Measurements from ENCODE around the gene NDRG3.

Gene NDRG3

GRCh38 chr20:36663031-36663430, 82.9 kb downstream of the NDRG3 start:
- Histone ChIP-seq H3K79me1 (ENCODE audit: low read length) (no peaks in the 10 kb centered on the region), H3K79me2 (ENCODE audit: control insufficient read depth, insufficient read depth, low read length) (no peaks in the 10 kb centered on the region), H3K4me3 (ENCODE audit: low read length) (no peak overlapping the region), H3K4ac (ENCODE audit: low read depth, low read length) (no peak overlapping the region), H3K4me2 (ENCODE audit: low read length) (no peak overlapping the region), H2BK120ac (ENCODE audit: low read depth, low read length) (no peak overlapping the region), H2BK15ac (replicated peaks; ENCODE audit: low read depth) (no peak overlapping the region), H3K56ac (ENCODE audit: low read length) (no peak overlapping the region), H3K27ac (ENCODE audit: low read depth, low read length) (no peak overlapping the region), H2AK5ac (ENCODE audit: low read length) (no peak overlapping the region), H4K8ac (ENCODE audit: low read depth, low read length) (no peak overlapping the region), H3K4me1 (ENCODE audit: control insufficient read depth, low read depth, low read length) (no peaks in the 10 kb centered on the region), H3K9ac (ENCODE audit: low read length) (no peak overlapping the region), H3K27me3 (ENCODE audit: insufficient read depth, low read length, poor library complexity) (no peaks in the 10 kb centered on the region), H2BK5ac (ENCODE audit: low read length) (no peak overlapping the region), H4K5ac (ENCODE audit: low read length) (no peak overlapping the region), H3K18ac (ENCODE audit: low read length) (no peak overlapping the region), H3K23ac (ENCODE audit: low read length) (no peak overlapping the region), H3K36me3 (ENCODE audit: control insufficient read depth, insufficient read depth, low read length) (no peaks in the 10 kb centered on the region)
- WGBS (ENCODE audit: extremely low coverage, insufficient coverage, low lambda C conversion rate), result no CpG with 5 or more reads among the region's 2 CpGs
- DNase-seq, result no peak

- WGBS (ENCODE audit: extremely low coverage, insufficient coverage, low lambda C conversion rate), result no CpG with 5 or more reads among the region's 3 CpGs
- Histone ChIP-seq H3K4me1 (ENCODE audit: control insufficient read depth, low read depth, low read length) (no peaks in the 10 kb centered on the region), H3K79me2 (ENCODE audit: control insufficient read depth, insufficient read depth, low read length) (no peaks in the 10 kb centered on the region), H3K18ac (ENCODE audit: low read length) (no peak overlapping the region), H3K4me3 (ENCODE audit: low read length) (no peak overlapping the region), H4K8ac (ENCODE audit: low read depth, low read length) (no peak overlapping the region), H3K79me1 (ENCODE audit: low read length) (no peaks in the 10 kb centered on the region), H3K9ac (ENCODE audit: low read length) (no peak overlapping the region), H3K4ac (ENCODE audit: low read depth, low read length) (no peak overlapping the region), H3K4me2 (ENCODE audit: low read length) (no peak overlapping the region), H2BK120ac (ENCODE audit: low read depth, low read length) (no peak overlapping the region), H3K56ac (ENCODE audit: low read length) (no peak overlapping the region), H3K27ac (ENCODE audit: low read depth, low read length) (no peak overlapping the region), H3K23ac (ENCODE audit: low read length) (no peak overlapping the region), H2AK5ac (ENCODE audit: low read length) (no peak overlapping the region), H3K27me3 (ENCODE audit: insufficient read depth, low read length, poor library complexity) (no peaks in the 10 kb centered on the region), H3K36me3 (ENCODE audit: control insufficient read depth, insufficient read depth, low read length) (no peaks in the 10 kb centered on the region), H2BK5ac (ENCODE audit: low read length) (no peak overlapping the region), H2BK15ac (replicated peaks; ENCODE audit: low read depth) (no peak overlapping the region), H4K5ac (ENCODE audit: low read length) (no peak overlapping the region)
- no peak for DNase-seq
Observed at GRCh38 chr20:36658300-36658699, 87.6 kb downstream of the NDRG3 start.

GRCh38 chr20:36656733-36657132, 89.2 kb downstream of the NDRG3 start:
- Histone ChIP-seq H3K4me3 (ENCODE audit: low read length) (no peak overlapping the region), H3K27ac (ENCODE audit: low read depth, low read length) (no peak overlapping the region), H3K23ac (ENCODE audit: low read length) (no peak overlapping the region), H2AK5ac (ENCODE audit: low read length) (no peak overlapping the region), H3K79me2 (ENCODE audit: control insufficient read depth, insufficient read depth, low read length) (no peaks in the 10 kb centered on the region), H3K9ac (ENCODE audit: low read length) (no peak overlapping the region), H2BK15ac (replicated peaks; ENCODE audit: low read depth) (no peak overlapping the region), H2BK120ac (ENCODE audit: low read depth, low read length) (no peak overlapping the region), H3K4ac (ENCODE audit: low read depth, low read length) (no peak overlapping the region), H3K56ac (ENCODE audit: low read length) (no peak overlapping the region), H3K4me2 (ENCODE audit: low read length) (no peak overlapping the region), H4K8ac (ENCODE audit: low read depth, low read length) (no peak overlapping the region), H3K18ac (ENCODE audit: low read length) (no peak overlapping the region), H3K27me3 (ENCODE audit: insufficient read depth, low read length, poor library complexity) (no peaks in the 10 kb centered on the region), H2BK5ac (ENCODE audit: low read length) (no peak overlapping the region), H4K5ac (ENCODE audit: low read length) (no peak overlapping the region), H3K79me1 (ENCODE audit: low read length) (no peaks in the 10 kb centered on the region), H3K4me1 (ENCODE audit: control insufficient read depth, low read depth, low read length) (no peaks in the 10 kb centered on the region), H3K36me3 (ENCODE audit: control insufficient read depth, insufficient read depth, low read length) (no peaks in the 10 kb centered on the region)
- no peak for DNase-seq
- no CpG with 5 or more reads among the region's 4 CpGs for WGBS (ENCODE audit: extremely low coverage, insufficient coverage, low lambda C conversion rate)

GRCh38 chr20:36655004-36655403, 90.9 kb downstream of the NDRG3 start:
- Histone ChIP-seq H3K9ac (ENCODE audit: low read length) (no peak overlapping the region), H3K4me1 (ENCODE audit: control insufficient read depth, low read depth, low read length) (no peaks in the 10 kb centered on the region), H3K4me2 (ENCODE audit: low read length) (no peak overlapping the region), H3K27ac (ENCODE audit: low read depth, low read length) (no peak overlapping the region), H3K79me1 (ENCODE audit: low read length) (no peaks in the 10 kb centered on the region), H3K23ac (ENCODE audit: low read length) (no peak overlapping the region), H4K8ac (ENCODE audit: low read depth, low read length) (no peak overlapping the region), H3K79me2 (ENCODE audit: control insufficient read depth, insufficient read depth, low read length) (no peaks in the 10 kb centered on the region), H3K56ac (ENCODE audit: low read length) (no peak overlapping the region), H2BK120ac (ENCODE audit: low read depth, low read length) (no peak overlapping the region), H3K4me3 (ENCODE audit: low read length) (no peak overlapping the region), H4K5ac (ENCODE audit: low read length) (no peak overlapping the region), H2BK15ac (replicated peaks; ENCODE audit: low read depth) (no peak overlapping the region), H3K36me3 (ENCODE audit: control insufficient read depth, insufficient read depth, low read length) (no peaks in the 10 kb centered on the region), H3K27me3 (ENCODE audit: insufficient read depth, low read length, poor library complexity) (no peaks in the 10 kb centered on the region), H3K18ac (ENCODE audit: low read length) (no peak overlapping the region), H2BK5ac (ENCODE audit: low read length) (no peak overlapping the region), H2AK5ac (ENCODE audit: low read length) (no peak overlapping the region), H3K4ac (ENCODE audit: low read depth, low read length) (no peak overlapping the region)
- WGBS (ENCODE audit: extremely low coverage, insufficient coverage, low lambda C conversion rate), result no CpG with 5 or more reads among the region's 3 CpGs
- no peak for DNase-seq

GRCh38 chr20:36654506-36654905, 91.4 kb downstream of the NDRG3 start:
- Histone ChIP-seq H4K8ac (ENCODE audit: low read depth, low read length) (no peak overlapping the region), H4K5ac (ENCODE audit: low read length) (no peak overlapping the region), H3K18ac (ENCODE audit: low read length) (no peak overlapping the region), H2BK5ac (ENCODE audit: low read length) (no peak overlapping the region), H3K27me3 (ENCODE audit: insufficient read depth, low read length, poor library complexity) (no peaks in the 10 kb centered on the region), H3K56ac (ENCODE audit: low read length) (no peak overlapping the region), H3K9ac (ENCODE audit: low read length) (no peak overlapping the region), H3K4me3 (ENCODE audit: low read length) (no peak overlapping the region), H3K4me2 (ENCODE audit: low read length) (no peak overlapping the region), H3K36me3 (ENCODE audit: control insufficient read depth, insufficient read depth, low read length) (no peaks in the 10 kb centered on the region), H3K23ac (ENCODE audit: low read length) (no peak overlapping the region), H2BK15ac (replicated peaks; ENCODE audit: low read depth) (no peak overlapping the region), H3K27ac (ENCODE audit: low read depth, low read length) (no peak overlapping the region), H2BK120ac (ENCODE audit: low read depth, low read length) (no peak overlapping the region), H3K4ac (ENCODE audit: low read depth, low read length) (no peak overlapping the region), H3K79me1 (ENCODE audit: low read length) (no peaks in the 10 kb centered on the region), H3K79me2 (ENCODE audit: control insufficient read depth, insufficient read depth, low read length) (no peaks in the 10 kb centered on the region), H2AK5ac (ENCODE audit: low read length) (no peak overlapping the region), H3K4me1 (ENCODE audit: control insufficient read depth, low read depth, low read length) (no peaks in the 10 kb centered on the region)
- no CpG with 5 or more reads among the region's 8 CpGs for WGBS (ENCODE audit: extremely low coverage, insufficient coverage, low lambda C conversion rate)
- DNase-seq, result no peak

- Histone ChIP-seq H4K8ac (ENCODE audit: low read depth, low read length) (no peak overlapping the region), H3K4me2 (ENCODE audit: low read length) (no peak overlapping the region), H3K27ac (ENCODE audit: low read depth, low read length) (no peak overlapping the region), H2BK120ac (ENCODE audit: low read depth, low read length) (no peak overlapping the region), H3K79me1 (ENCODE audit: low read length) (no peaks in the 10 kb centered on the region), H2AK5ac (ENCODE audit: low read length) (no peak overlapping the region), H3K23ac (ENCODE audit: low read length) (no peak overlapping the region), H3K79me2 (ENCODE audit: control insufficient read depth, insufficient read depth, low read length) (no peaks in the 10 kb centered on the region), H3K9ac (ENCODE audit: low read length) (no peak overlapping the region), H3K56ac (ENCODE audit: low read length) (no peak overlapping the region), H3K27me3 (ENCODE audit: insufficient read depth, low read length, poor library complexity) (no peaks in the 10 kb centered on the region), H2BK5ac (ENCODE audit: low read length) (no peak overlapping the region), H3K18ac (ENCODE audit: low read length) (no peak overlapping the region), H3K4ac (ENCODE audit: low read depth, low read length) (no peak overlapping the region), H2BK15ac (replicated peaks; ENCODE audit: low read depth) (no peak overlapping the region), H3K4me1 (ENCODE audit: control insufficient read depth, low read depth, low read length) (no peaks in the 10 kb centered on the region), H3K36me3 (ENCODE audit: control insufficient read depth, insufficient read depth, low read length) (no peaks in the 10 kb centered on the region), H3K4me3 (ENCODE audit: low read length) (no peak overlapping the region), H4K5ac (ENCODE audit: low read length) (no peak overlapping the region)
- no CpG with 5 or more reads among the region's 9 CpGs for WGBS (ENCODE audit: extremely low coverage, insufficient coverage, low lambda C conversion rate)
- no peak for DNase-seq
Observed at GRCh38 chr20:36653456-36653855, 92.4 kb downstream of the NDRG3 start.

All from mesendoderm (in vitro differentiated cells).